ENCODE results near the gene TESK2. TPM values are rescaled to one million over a fixed set of nuclear protein-coding genes. Genes with fewer than 3 reads are reported as not detected.
"Not testable (repeated sequence)": the region's sequence is repeated elsewhere in the genome, so short reads cannot be mapped to it uniquely, and the experiment has no call there.

Gene TESK2
- total RNA-seq, 2 donors from 2014 or later, result 4.9 to 6.5 TPM

DNA sequence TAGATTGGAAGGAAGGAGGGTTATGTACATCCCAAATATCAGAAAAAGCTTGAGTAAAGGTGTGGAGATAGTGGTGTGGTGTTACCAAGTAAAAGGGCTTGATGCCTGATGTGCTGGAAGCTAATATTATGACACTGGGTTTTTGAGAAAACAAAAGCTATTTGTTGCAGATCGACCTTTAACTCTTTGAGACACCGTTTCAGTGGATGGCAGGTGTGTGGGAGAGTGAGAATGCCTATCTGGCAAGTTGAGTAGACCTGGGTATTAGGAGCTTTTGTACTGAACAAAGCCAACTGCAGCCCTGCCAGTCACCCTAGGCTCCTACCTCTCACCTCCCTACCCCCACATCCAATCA, 10.5 kb upstream of the TESK2 start:
- Mint-ChIP-seq H3K36me3 (ENCODE audit: low read depth) (no peaks in the 10 kb centered on the region), H3K27ac (peak overlapping the region; percentile 74), H3K4me1 (peaks cover 29% of the 10 kb centered on the region), H3K4me3 (no peak overlapping the region), H3K27me3 (no peaks in the 10 kb centered on the region)
- ATAC-seq, result no peak
- no peak for DNase-seq
- H3K9me3 ChIP-seq (ENCODE audit: control insufficient read depth, low read length, poor library complexity, severe bottlenecking), result no peaks in the 10 kb centered on the region

DNA sequence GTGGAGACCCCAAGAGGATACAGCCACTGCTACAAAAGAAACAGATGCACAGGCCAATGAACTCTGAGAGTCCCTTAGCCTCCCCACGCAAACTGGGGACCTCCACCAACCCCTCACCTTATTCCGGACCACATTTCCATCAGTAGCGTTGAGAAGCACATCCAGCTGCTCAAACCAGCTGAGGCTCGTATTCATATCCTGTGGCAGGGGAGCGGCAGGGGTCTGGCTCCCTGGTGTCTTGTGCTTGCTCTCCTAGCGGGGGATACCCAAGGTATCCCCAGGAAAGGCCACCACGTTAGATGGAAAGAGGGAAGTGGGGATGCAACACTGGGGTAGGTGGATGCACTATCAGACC, 8.4 kb upstream of the TESK2 start:
- no peak for ATAC-seq
- peak overlapping the region; percentile 91 for H3K27ac Mint-ChIP-seq
- DNase-seq, result no peak
- H3K9me3 ChIP-seq (ENCODE audit: control insufficient read depth, low read length, poor library complexity, severe bottlenecking), result no peaks in the 10 kb centered on the region
- peaks cover 29% of the 10 kb centered on the region for H3K4me1 Mint-ChIP-seq
- no peaks in the 10 kb centered on the region for H3K27me3 Mint-ChIP-seq
- peak overlapping the region; percentile 97 for H3K4me3 Mint-ChIP-seq
- no peaks in the 10 kb centered on the region for H3K36me3 Mint-ChIP-seq (ENCODE audit: low read depth)

- Mint-ChIP-seq H3K4me3 (no peak overlapping the region), H3K27me3 (no peaks in the 10 kb centered on the region), H3K27ac (peak overlapping the region; percentile 91), H3K4me1 (peaks cover 29% of the 10 kb centered on the region), H3K36me3 (ENCODE audit: low read depth) (no peaks in the 10 kb centered on the region)
- no peaks in the 10 kb centered on the region for H3K9me3 ChIP-seq (ENCODE audit: control insufficient read depth, low read length, poor library complexity, severe bottlenecking)
- DNase-seq, result no peak
- no peak for ATAC-seq
Observed at GRCh38 chr1:45498279-45498678, 7.3 kb upstream of the TESK2 start.

DNA sequence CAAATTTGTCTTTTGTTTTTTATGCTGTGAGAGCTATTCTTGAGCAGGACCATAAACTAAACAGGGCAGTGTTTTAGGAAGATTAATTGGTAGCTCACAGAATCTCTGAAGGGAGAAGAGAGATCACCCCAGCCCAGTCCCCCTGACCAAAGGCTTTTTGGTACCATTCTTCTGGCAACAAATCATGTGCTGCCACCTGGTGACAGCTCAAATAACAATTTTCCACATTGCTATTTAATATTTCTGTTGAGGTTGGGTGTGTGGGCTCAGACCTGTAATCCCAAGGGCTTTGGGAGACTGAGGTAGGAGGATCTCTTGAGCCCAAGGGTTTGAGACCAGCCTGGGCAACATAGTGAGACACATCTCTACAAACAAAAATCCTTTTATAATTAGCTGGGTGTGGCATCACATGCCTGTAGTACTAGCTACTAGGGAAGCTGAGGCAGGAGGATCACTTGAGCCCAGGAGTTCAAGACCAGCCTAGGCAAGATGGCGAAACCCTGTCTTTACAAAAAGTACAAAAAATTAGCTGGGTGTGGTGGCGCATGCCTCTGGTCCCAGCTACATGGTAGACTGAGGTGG, 2.2 kb upstream of the TESK2 start:
- no peaks in the 10 kb centered on the region for H3K9me3 ChIP-seq (ENCODE audit: control insufficient read depth, low read length, poor library complexity, severe bottlenecking)
- ATAC-seq (no peak), DNase-seq (peak in 1 of 3 donors; percentile 32)
- Mint-ChIP-seq H3K4me3 (no peak overlapping the region), H3K4me1 (peaks cover 13% of the 10 kb centered on the region), H3K27ac (peak overlapping the region; percentile 53), H3K36me3 (ENCODE audit: low read depth) (peaks cover 2% of the 10 kb centered on the region), H3K27me3 (no peaks in the 10 kb centered on the region)

- H3K9me3 ChIP-seq (ENCODE audit: control insufficient read depth, low read length, poor library complexity, severe bottlenecking), result no peaks in the 10 kb centered on the region
- Mint-ChIP-seq H3K27me3 (no peaks in the 10 kb centered on the region), H3K36me3 (ENCODE audit: low read depth) (peaks cover 3% of the 10 kb centered on the region), H3K27ac (peak overlapping the region; percentile 53), H3K4me3 (no peak overlapping the region), H3K4me1 (peaks cover 15% of the 10 kb centered on the region)
- DNase-seq (no peak), ATAC-seq (no peak)
Observed at GRCh38 chr1:45492691-45493090, 1.7 kb upstream of the TESK2 start.

DNA sequence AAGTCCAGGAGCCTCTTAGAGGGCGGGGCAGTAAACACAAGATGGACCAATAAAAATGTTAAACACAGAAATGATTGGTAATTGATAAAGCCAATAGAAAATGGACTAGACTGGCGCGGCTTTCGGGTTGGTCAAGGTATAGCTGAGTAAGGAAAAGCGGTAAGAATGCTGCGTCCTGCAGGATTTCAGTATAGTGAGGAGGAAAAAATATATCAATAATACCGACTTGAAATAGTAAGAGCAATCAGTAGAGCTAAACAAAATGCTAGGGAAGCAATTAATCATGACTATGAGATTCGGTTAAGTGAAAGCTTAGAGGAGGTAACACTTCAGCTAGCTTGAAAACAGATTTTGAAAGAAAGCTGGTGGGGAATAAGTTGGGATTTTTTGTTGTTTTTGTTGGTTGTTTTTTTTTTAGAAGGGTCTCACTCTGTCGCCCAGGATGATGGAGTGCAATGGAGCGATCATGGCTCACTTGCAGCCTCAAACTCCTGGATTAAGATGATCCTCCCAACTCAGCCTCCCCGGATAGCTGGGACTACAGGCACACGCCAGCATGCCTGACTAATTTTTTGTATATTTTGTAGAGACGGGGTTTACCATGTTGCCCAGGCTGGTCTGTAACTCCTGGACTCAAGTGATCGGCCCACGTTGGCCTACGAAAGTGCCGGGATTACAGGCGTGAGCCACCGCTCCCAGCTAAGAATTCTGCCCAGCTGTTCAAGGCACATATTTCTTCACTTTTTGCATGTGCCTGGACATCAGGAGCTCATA, 711 bp upstream of the TESK2 start:
- no peak overlapping the region for H3K27ac Mint-ChIP-seq
- H3K27me3 Mint-ChIP-seq, result no peaks in the 10 kb centered on the region
- H3K36me3 Mint-ChIP-seq (ENCODE audit: low read depth), result peaks cover 3% of the 10 kb centered on the region
- ATAC-seq, result no peak
- H3K4me3 Mint-ChIP-seq, result no peak overlapping the region
- peaks cover 20% of the 10 kb centered on the region for H3K4me1 Mint-ChIP-seq
- no peak for DNase-seq
- no peaks in the 10 kb centered on the region for H3K9me3 ChIP-seq (ENCODE audit: control insufficient read depth, low read length, poor library complexity, severe bottlenecking)

DNA sequence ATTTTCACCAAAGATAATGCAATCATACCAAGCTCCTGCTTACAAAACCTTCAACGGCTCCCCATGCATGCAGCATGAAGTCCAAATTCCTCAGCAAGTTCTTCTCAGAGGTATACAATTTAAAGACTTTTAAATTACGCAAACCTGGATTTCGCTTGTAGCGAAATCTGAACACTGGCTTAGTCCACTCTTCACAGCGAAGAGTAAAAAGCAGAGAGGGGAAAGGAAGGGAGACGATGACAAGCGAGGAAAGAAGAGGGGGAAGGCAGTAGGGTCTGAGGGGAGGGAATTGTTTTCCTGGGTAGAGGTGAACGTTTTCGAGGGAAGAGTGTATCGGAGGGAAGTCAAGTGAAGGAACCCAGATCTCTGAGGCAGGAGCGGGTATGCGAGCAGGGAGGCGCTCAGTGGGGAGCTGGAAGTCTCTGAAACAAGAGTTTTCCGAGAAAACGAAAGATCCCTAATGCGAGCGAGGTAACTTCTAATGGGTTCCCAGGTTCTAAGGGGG, 790 bp downstream of the TESK2 start:
- ATAC-seq (no peak), DNase-seq (no peak)
- Mint-ChIP-seq H3K4me1 (peaks cover 20% of the 10 kb centered on the region), H3K4me3 (no peak overlapping the region), H3K27ac (no peak overlapping the region), H3K27me3 (no peaks in the 10 kb centered on the region), H3K36me3 (ENCODE audit: low read depth) (peaks cover 3% of the 10 kb centered on the region)
- no peaks in the 10 kb centered on the region for H3K9me3 ChIP-seq (ENCODE audit: control insufficient read depth, low read length, poor library complexity, severe bottlenecking)

DNA sequence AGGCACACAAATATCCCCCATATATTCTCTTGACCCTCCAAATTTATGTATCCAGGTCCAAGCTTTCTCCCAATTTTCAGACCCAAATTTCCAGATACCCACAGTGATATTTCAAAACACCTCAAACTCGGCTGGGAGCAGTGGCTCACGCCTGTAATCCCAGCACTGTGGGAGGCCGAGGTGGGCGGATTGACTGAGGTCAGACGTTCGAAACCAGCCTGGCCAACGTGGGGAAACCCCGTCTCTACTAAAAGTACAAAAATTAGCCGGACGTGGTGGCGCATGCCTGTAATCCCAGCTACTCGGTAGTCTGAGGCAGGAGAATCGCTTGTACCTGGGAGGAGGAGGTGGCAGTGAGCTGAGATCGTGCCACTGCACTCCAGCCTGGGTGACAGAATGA, 1.6 kb downstream of the TESK2 start:
- ATAC-seq; H3K36me3 Mint-ChIP-seq (ENCODE audit: low read depth); H3K4me3 Mint-ChIP-seq; H3K27ac Mint-ChIP-seq; H3K27me3 Mint-ChIP-seq; H3K9me3 ChIP-seq (ENCODE audit: control insufficient read depth, low read length, poor library complexity, severe bottlenecking); DNase-seq: not testable (repeated sequence)
- H3K4me1 Mint-ChIP-seq, result peaks cover 20% of the 10 kb centered on the region

GRCh38 chr1:45488666-45489377, 2.1 kb downstream of the TESK2 start:
- H3K4me1 Mint-ChIP-seq, result peaks cover 20% of the 10 kb centered on the region
- ATAC-seq, result no peak
- no peak overlapping the region for H3K27ac Mint-ChIP-seq
- H3K36me3 Mint-ChIP-seq (ENCODE audit: low read depth), result peaks cover 3% of the 10 kb centered on the region
- no peaks in the 10 kb centered on the region for H3K27me3 Mint-ChIP-seq
- H3K4me3 Mint-ChIP-seq, result no peak overlapping the region
- no peak for DNase-seq
- no peaks in the 10 kb centered on the region for H3K9me3 ChIP-seq (ENCODE audit: control insufficient read depth, low read length, poor library complexity, severe bottlenecking)

DNA sequence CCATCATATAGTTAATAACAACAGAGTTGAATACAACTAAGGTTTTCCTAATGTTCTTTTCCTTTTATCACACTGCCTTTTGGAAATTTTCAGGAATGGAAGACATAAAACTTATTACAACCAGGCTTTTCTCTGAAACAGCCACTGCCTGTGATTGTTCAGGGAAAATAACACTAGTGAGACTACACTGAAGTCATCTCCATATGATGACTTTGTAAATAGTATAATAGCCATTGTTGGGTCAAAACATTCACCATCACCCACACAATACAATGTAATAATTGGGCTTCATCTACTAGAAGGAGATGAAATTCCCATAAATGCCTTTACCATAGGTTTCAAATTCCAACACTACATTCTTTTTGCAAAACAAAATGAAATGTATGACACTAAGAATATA, 5.0 kb downstream of the TESK2 start:
- no peak overlapping the region for H3K27ac Mint-ChIP-seq

GRCh38 chr1:45479039-45479748, 11.8 kb downstream of the TESK2 start:
- H3K9me3 ChIP-seq (ENCODE audit: control insufficient read depth, low read length, poor library complexity, severe bottlenecking), result no peaks in the 10 kb centered on the region
- H3K27me3 Mint-ChIP-seq, result no peaks in the 10 kb centered on the region
- peaks cover 7% of the 10 kb centered on the region for H3K4me1 Mint-ChIP-seq
- H3K27ac Mint-ChIP-seq, result no peak overlapping the region
- no peak overlapping the region for H3K4me3 Mint-ChIP-seq
- no peaks in the 10 kb centered on the region for H3K36me3 Mint-ChIP-seq (ENCODE audit: low read depth)
- no peak for ATAC-seq
- no peak for DNase-seq

More for the DNA sequence above, 5.0 kb downstream of the TESK2 start:
- DNase-seq (no peak), ATAC-seq (no peak)
- Mint-ChIP-seq H3K36me3 (ENCODE audit: low read depth) (peaks cover 3% of the 10 kb centered on the region), H3K4me1 (peaks cover 16% of the 10 kb centered on the region), H3K27me3 (no peaks in the 10 kb centered on the region), H3K4me3 (no peak overlapping the region)
- H3K9me3 ChIP-seq (ENCODE audit: control insufficient read depth, low read length, poor library complexity, severe bottlenecking), result no peaks in the 10 kb centered on the region

DNA sequence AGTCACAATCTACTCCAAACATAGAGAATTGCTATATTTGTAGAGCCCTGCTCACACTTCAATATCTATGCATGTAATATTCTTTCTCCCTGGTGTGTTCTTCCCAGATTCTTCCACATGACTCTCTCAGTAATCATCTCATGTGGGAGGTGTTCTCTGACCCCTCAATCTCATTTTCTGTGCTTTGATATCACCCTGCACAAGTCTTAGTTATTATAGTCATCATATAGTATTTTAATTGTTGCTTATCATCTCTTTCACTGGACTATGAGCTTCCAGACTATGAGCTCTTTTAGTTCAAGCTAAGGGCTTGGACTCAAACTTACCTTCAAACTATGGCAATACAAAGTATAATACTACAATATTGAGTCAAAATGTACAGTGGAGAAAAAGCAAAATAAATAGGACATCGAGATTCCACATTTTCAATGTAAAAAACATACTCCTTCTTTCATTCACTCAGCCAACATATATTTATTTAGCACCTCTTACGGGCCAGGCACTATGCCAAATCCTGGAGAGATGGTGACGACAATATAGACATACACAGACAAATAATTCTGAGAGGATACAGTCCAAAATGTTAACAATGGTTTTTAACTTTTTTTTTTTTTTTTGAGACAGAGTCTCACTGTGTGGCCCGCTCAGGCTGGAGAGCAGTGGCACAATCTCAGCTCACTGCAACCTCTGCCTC, 12.7 kb downstream of the TESK2 start:
- no peaks in the 10 kb centered on the region for H3K9me3 ChIP-seq (ENCODE audit: control insufficient read depth, low read length, poor library complexity, severe bottlenecking)
- DNase-seq, result no peak
- Mint-ChIP-seq H3K27ac (peak overlapping the region; percentile 19), H3K27me3 (no peaks in the 10 kb centered on the region), H3K4me3 (no peak overlapping the region), H3K4me1 (peaks cover 7% of the 10 kb centered on the region), H3K36me3 (ENCODE audit: low read depth) (no peaks in the 10 kb centered on the region)
- no peak for ATAC-seq

DNA sequence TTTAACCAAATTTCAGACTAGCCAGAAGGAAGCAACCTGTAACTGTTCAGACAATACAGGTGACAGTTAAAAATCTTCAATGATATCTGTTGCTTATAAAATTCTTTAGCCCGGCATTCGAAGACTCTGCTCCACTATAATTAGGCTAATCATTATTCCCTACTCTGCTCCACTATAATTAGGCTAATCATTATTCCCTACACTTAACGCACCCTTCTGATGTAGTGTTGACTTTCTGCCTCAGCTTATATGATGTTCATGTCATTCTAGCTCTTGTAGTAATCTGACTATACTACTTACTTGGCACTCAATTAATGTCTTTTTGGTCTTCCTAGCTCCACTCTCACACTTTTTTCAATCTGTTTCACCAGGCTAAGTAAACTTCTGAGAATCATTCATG, 13.3 kb downstream of the TESK2 start:
- Mint-ChIP-seq H3K27me3 (no peaks in the 10 kb centered on the region), H3K27ac (no peak overlapping the region), H3K4me1 (peaks cover 7% of the 10 kb centered on the region), H3K4me3 (no peak overlapping the region), H3K36me3 (ENCODE audit: low read depth) (no peaks in the 10 kb centered on the region)
- no peak for DNase-seq
- no peak for ATAC-seq
- H3K9me3 ChIP-seq (ENCODE audit: control insufficient read depth, low read length, poor library complexity, severe bottlenecking), result no peaks in the 10 kb centered on the region
